Testis (tissue), 2 donors: Measurements from ENCODE around the gene RNASE1.

ENCODE experiments used
- CTCF ChIP-seq, 3 experiments: fragments of 450-650 bp in 2 of 3; fragments of 200-600 bp in 1 of 3; sonication (generic) in 1 of 3; IDR thresholded peaks; one replicate each; pipeline ENCODE4 v1.5.1; 2016 to 2019; ENCODE audit warnings: antibody characterized with exemption in 3 of 3, mild to moderate bottlenecking in 2 of 3, moderate library complexity in 1 of 3
- POLR2A ChIP-seq: fragments of 450-650 bp; IDR thresholded peaks from one replicate; pipeline ENCODE4 v1.6.1; 2017; ENCODE audit warnings: antibody characterized with exemption, mild to moderate bottlenecking, moderate library complexity

DNA sequence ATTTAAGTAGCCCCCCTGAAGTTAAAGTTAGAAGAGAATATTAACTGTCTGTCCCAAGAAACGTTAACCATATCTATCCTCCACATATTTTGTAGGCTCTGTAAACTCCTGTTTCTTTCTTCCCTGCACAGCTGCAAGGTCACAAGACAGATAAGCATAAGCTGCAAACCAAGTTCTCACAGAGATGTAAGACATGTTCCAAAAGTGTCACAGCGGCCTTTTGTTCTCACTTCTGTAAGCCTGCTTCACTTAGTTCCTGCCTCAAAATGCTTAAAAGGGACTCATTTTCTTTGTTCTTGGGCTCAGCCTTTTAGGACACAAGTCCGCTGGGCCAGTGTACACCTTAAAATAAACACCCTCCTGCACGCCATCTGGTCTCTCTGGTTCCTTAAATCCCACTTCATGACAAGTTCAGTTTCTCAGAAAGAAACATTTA is 3.2 kb downstream of the RNASE1 start:
- no peak for TF ChIP-seq POLR2A
- no peak for TF ChIP-seq CTCF (IDR thresholded peaks at IDR 0.05)
